Measurements from ENCODE around the gene RSPRY1.

GRCh38 chr16:57155702-57156350 is 30.3 kb upstream of the RSPRY1 start:
- TF ChIP-seq, protein P1, sequence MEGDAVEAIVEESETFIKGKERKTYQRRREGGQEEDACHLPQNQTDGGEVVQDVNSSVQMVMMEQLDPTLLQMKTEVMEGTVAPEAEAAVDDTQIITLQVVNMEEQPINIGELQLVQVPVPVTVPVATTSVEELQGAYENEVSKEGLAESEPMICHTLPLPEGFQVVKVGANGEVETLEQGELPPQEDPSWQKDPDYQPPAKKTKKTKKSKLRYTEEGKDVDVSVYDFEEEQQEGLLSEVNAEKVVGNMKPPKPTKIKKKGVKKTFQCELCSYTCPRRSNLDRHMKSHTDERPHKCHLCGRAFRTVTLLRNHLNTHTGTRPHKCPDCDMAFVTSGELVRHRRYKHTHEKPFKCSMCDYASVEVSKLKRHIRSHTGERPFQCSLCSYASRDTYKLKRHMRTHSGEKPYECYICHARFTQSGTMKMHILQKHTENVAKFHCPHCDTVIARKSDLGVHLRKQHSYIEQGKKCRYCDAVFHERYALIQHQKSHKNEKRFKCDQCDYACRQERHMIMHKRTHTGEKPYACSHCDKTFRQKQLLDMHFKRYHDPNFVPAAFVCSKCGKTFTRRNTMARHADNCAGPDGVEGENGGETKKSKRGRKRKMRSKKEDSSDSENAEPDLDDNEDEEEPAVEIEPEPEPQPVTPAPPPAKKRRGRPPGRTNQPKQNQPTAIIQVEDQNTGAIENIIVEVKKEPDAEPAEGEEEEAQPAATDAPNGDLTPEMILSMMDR (IDR thresholded peaks at IDR 0.05; ENCODE audit: low read length): no peak
- TF ChIP-seq EZH2 (optimal IDR thresholded peaks at IDR 0.05; ENCODE audit: low read depth, low read length): no peak
- TF ChIP-seq EZH2phosphoT487 (IDR thresholded peaks at IDR 0.05; ENCODE audit: low read length): no peak

Data from MM.1S (cell line).